Measurements from ENCODE around the gene RAP1GAP. TPM values are rescaled to one million over a fixed set of nuclear protein-coding genes. Genes with fewer than 3 reads are reported as not detected.

The RAP1GAP gene
- total and polyA plus RNA-seq, 9 of the 15 experiments (the other 6 are each of a cell fraction or from before 2014, with no cell fraction given) = 0.29 to 30.2 (median 19.2) TPM

- TF ChIP-seq ZBTB1 (CRISPR knock-in tag; IDR thresholded peaks at IDR 0.05; ENCODE audit: borderline replicate concordance, low read depth) (no peak; the same call in 1 of the 2 replicates), BDP1 (IDR thresholded peaks at IDR 0.05; ENCODE audit: insufficient read depth, insufficient read length) (no peak), PYGO2 (tag; IDR thresholded peaks at IDR 0.05) (peak; percentile 90), CHAMP1 (IDR thresholded peaks at IDR 0.05) (peak; percentile 98; the same call in 1 of the 2 replicates), NCOA1 (IDR thresholded peaks at IDR 0.05; ENCODE audit: low read depth) (peak; percentile 89), TFAP4 (CRISPR knock-in tag; IDR thresholded peaks at IDR 0.05; ENCODE audit: borderline replicate concordance) (peak; percentile 76; the same call in 1 of the 2 replicates), MAZ (CRISPR knock-in tag; conservative IDR thresholded peaks at IDR 0.05 in 1 of 2, IDR thresholded peaks at IDR 0.05 in 1 of 2) (peak in 1 of 2 experiments; percentile 88), HES1 (IDR thresholded peaks at IDR 0.05; ENCODE audit: low read depth) (peak; percentile 70; the same call in 1 of the 2 replicates), GATAD2B (IDR thresholded peaks at IDR 0.05; ENCODE audit: borderline replicate concordance) (peak; percentile 100), ZNF274 (IDR thresholded peaks at IDR 0.05; ENCODE audit: borderline replicate concordance, low read depth, low read length) (no peak), SUPT5H (IDR thresholded peaks at IDR 0.05) (0 out of 2 replicates have a peak, but pooled peaks have one; percentile 22), GABPB1 (CRISPR knock-in tag; IDR thresholded peaks at IDR 0.05) (peak; percentile 87), ZBTB2 (IDR thresholded peaks at IDR 0.05) (peak; percentile 89), RBM39 (optimal IDR thresholded peaks at IDR 0.05; ENCODE audit: low read depth, low read length) (peak; percentile 42), NCOA4 (IDR thresholded peaks at IDR 0.05; ENCODE audit: partially characterized antibody) (peak; percentile 88), PHB2 (IDR thresholded peaks at IDR 0.05; ENCODE audit: low read depth) (no peak), SP2 (IDR thresholded peaks at IDR 0.05; ENCODE audit: extremely low read depth, low read depth, low read length, poor library complexity, severe bottlenecking) (no peak), ARHGAP35 (IDR thresholded peaks at IDR 0.05; ENCODE audit: partially characterized antibody) (peak; percentile 32), ZNF696 (CRISPR knock-in tag; conservative IDR thresholded peaks at IDR 0.05) (no peak)
Measured at GRCh38 chr1:21631944-21632887, 36.9 kb downstream of the RAP1GAP start (continued).

Data from K562 (cell line).